Activated CD4-positive, alpha-beta T cell treated with anti-CD3 and anti-CD28 coated beads, Interleukin-2, amount 10 ng/mL, durations not matched to agents 24 days and 14 days (primary cell): ENCODE measurements around the gene DAPK3. TPM values are rescaled to one million over a fixed set of nuclear protein-coding genes. Genes with fewer than 3 reads are reported as not detected.

Source experiments
- DNase-seq: peaks from one replicate; pipeline ENCODE4 v3.0.0; 2022
- H3K27ac Mint-ChIP-seq: one replicate; pipeline ENCODE4 v1.8.0; 2022; ENCODE audit warnings: mild to moderate bottlenecking, mixed read lengths
- H3K27me3 Mint-ChIP-seq: one replicate; pipeline ENCODE4 v1.8.0; 2022; ENCODE audit warnings: mixed read lengths
- H3K36me3 Mint-ChIP-seq: one replicate; pipeline ENCODE4 v1.8.0; 2022; ENCODE audit warnings: low read depth, mild to moderate bottlenecking, mixed read lengths
- H3K4me1 Mint-ChIP-seq: one replicate; pipeline ENCODE4 v1.8.0; 2021; ENCODE audit warnings: mixed read lengths
- H3K4me3 Mint-ChIP-seq: one replicate; pipeline ENCODE4 v1.8.0; 2022; ENCODE audit warnings: mild to moderate bottlenecking, moderate library complexity, mixed read lengths
- H3K9me3 Mint-ChIP-seq: one replicate; pipeline ENCODE4 v1.8.0; 2021; ENCODE audit warnings: mixed read lengths
- intact Hi-C: fragments of 100-400 bp; cut with micrococcal nuclease; formaldehyde crosslinking; loops from one replicate; pipeline ENCODE4 v1.15.1; 2023
- total RNA-seq: library from RNA; stranded (reverse); gene quantifications from 2 replicates; pipeline ENCODE4 v1.2.3, GENCODE V29; 2022

The DAPK3 gene
- total RNA-seq, result 45.6 and 46.7 TPM in 2 replicates

DNA sequence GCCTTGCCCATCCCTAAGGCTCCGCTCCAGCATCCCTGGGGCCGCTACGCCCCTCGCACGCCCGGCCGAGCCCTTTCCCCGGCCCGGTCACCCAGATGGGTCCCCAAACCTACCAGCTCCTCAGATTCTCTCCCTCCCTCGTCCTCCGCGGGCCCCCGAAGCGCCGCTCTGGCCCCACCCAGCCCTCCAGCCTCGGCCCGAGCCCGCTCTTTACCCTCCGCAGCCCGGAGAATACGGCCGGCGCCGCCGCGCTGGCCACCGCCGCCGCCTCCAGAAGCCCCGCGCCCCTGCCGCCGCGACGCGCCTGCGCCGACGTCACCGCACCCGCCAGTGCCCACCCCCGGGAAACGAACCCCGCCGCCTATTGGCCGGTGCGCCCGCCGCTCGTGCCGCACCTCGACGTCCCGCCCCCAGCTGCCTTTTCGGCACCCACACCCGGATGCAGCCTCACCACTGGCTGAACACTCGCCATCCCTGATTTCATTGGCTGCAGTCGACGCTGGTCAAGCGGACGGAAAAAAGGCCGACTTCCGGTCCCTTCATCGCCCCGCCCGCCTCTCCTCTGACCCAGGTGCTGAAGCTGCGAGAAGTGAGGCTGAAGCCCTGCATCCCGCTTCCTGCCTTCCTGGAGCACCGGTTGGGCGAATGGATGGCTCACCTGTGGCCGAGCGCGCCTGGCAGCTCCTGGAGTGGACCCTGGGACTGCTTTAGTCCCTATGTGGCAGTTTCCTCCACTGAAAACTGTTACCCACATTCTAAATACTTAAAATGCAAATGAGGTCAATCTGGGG, at the start of gene DAPK3:
DAPK3 (minus strand) TSS at position 292 of the 791 bp plus-strand sequence. CDS start 1,364 bp downstream, outside the sequence.
- H3K9me3 Mint-ChIP-seq, result no peaks in the 10 kb centered on the region
- H3K36me3 Mint-ChIP-seq, result peaks cover 25% of the 10 kb centered on the region
- intact Hi-C loops, result loop anchor here (2.0 kb wide), 1 partner anchor 14 kb away; the partner anchor contains the start of gene EEF2
- H3K4me1 Mint-ChIP-seq, result peaks cover 20% of the 10 kb centered on the region
- H3K4me3 Mint-ChIP-seq, result peak within 1 kb of the TSS; percentile 94
- H3K27me3 Mint-ChIP-seq, result no peaks in the 10 kb centered on the region
- H3K27ac Mint-ChIP-seq, result peak within 1 kb of the TSS; percentile 83
- peak; percentile 98 for DNase-seq

- Mint-ChIP-seq H3K9me3 (no peaks in the 10 kb centered on the region), H3K36me3 (peaks cover 14% of the 10 kb centered on the region), H3K27ac (no peak overlapping the region), H3K4me1 (no peaks in the 10 kb centered on the region), H3K27me3 (no peaks in the 10 kb centered on the region), H3K4me3 (no peak overlapping the region)
- intact Hi-C loops, result no loop called here
- no peak for DNase-seq
These were observed 48.7 kb upstream of the DAPK3 start for GRCh38 chr19:4019578-4019977.

DNA sequence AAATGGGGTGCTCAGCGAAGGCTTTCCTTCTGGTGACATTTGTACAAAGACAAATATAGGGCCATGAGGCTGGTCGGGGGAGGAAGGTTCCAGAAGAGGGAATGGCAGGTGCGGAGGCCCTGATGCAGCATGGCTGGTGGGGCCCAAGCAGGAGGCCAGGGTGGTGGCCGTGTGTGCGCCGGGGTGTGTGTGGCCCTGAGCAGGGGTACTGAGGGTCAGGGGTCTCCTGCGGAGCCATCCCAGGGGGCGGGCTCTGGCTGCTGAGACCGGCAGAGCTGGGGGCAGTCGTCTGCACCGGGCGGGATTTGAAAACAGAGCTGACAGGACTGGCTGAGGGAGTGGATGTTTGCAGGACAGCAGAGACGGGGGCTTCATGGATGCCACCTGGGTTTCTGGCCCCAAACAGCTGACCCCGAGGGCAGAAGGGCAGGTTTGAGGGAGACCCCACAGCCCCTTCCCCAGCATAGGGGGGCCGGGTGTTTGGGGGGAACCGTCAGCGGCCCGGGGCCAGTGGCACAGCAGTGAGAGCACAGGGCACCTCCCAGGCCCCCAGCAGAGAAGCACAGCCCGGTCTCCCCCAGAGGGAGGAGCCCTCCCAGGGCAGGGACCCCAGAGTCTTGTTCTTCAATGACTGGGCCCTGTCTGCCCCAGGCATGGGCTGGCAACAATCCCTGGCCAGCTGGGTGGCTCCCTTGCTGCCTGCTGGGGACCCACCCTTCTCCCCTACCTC, 48.0 kb upstream of the DAPK3 start:
- Mint-ChIP-seq H3K4me3 (no peak overlapping the region), H3K9me3 (no peaks in the 10 kb centered on the region), H3K27ac (no peak overlapping the region), H3K27me3 (no peaks in the 10 kb centered on the region), H3K36me3 (peaks cover 14% of the 10 kb centered on the region), H3K4me1 (no peaks in the 10 kb centered on the region)
- intact Hi-C loops, result no loop called here
- no peak for DNase-seq

DNA sequence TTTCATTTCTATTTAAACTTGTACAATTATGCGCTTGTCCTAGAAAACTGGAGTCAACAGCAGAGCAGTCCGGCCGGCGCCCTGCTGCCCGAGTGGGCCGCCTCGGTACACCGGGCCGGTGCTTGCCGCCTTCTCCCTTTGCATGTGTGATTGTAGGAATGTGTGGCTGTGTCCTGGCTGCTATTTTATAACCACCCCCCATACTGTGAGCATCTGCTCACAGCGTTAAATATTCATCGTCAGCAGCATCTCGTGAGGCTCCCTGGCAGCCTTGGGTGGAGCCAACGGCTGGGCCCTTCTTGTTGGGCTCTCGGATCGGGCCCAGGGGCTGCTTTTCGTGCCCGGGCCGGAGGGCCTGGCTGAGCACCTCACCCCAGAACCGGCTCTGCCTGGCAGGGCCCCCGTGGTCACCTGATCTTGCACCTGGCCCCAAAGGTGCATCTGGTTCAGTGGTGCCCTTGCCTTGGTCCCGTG, 47.3 kb upstream of the DAPK3 start:
- Mint-ChIP-seq H3K27ac (no peak overlapping the region), H3K36me3 (peaks cover 14% of the 10 kb centered on the region), H3K9me3 (no peaks in the 10 kb centered on the region), H3K4me3 (no peak overlapping the region), H3K27me3 (no peaks in the 10 kb centered on the region), H3K4me1 (no peaks in the 10 kb centered on the region)
- DNase-seq, result no peak
- intact Hi-C loops, result no loop called here

DNA sequence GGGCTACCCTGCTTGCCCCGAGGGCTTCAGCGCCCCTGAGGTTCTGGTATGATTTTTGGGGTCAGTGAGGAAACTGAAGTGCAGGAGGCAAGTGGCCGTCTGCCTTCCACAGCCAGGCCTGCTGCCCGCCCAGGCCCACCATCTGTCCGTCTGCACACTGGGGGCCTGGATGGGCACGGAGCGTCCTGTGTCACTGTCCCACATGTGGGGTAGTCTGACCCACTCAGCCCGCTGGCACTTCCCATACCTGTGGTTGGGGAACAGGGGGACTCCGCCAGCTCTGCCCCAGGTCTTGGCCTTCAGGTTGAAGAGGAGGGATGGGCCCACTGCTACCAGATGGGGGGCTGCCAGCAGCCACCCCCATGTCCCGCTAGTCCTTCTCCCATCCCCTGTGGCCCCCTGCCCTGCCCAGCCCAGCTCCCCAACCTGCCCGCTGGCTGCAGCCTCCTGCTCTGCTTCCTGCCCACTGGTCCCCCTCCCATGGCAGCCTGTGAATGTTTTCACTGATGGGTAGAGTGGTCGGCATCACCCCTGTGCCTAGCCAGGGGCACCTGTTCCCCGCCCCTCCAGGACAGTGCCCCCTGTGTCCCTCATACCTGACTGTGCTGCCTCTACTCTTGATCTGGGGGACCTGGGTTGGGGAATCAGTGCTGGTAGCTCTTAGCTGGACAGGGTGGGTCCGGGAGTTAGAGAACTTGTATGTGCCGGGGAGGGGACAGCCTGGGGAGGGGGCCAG, 46.2 kb upstream of the DAPK3 start:
- DNase-seq, result no peak
- intact Hi-C loops, result no loop called here
- Mint-ChIP-seq H3K27me3 (no peaks in the 10 kb centered on the region), H3K9me3 (no peaks in the 10 kb centered on the region), H3K4me1 (peaks cover 2% of the 10 kb centered on the region), H3K27ac (no peak overlapping the region), H3K4me3 (no peak overlapping the region), H3K36me3 (peaks cover 15% of the 10 kb centered on the region)

DNA sequence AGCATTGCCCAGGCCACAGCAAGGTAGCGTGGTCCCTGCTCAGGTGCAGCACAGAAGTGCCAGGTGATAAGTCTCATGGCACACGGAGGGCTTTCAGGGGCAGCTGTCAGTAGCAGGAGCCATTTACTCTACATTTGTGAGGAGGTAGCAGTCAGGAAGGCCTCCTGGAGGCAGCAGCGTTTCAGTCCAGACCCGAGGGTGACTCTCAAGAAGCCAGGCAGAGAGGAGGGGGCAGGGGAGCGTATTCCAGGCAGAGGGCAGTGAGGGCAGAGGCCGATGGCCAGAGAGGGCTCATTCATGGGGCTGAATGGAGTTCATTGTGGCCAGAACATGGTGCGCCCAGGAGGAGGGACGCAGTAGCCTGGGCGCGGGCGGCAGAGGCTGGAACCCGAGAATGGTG, 45.6 kb upstream of the DAPK3 start:
- no peak overlapping the region for H3K4me3 Mint-ChIP-seq
- no peak for DNase-seq
- H3K27ac Mint-ChIP-seq, result peak overlapping the region; percentile 20
- intact Hi-C loops, result no loop called here
- no peaks in the 10 kb centered on the region for H3K27me3 Mint-ChIP-seq
- H3K36me3 Mint-ChIP-seq, result peaks cover 12% of the 10 kb centered on the region
- peaks cover 2% of the 10 kb centered on the region for H3K4me1 Mint-ChIP-seq
- H3K9me3 Mint-ChIP-seq, result no peaks in the 10 kb centered on the region

DNA sequence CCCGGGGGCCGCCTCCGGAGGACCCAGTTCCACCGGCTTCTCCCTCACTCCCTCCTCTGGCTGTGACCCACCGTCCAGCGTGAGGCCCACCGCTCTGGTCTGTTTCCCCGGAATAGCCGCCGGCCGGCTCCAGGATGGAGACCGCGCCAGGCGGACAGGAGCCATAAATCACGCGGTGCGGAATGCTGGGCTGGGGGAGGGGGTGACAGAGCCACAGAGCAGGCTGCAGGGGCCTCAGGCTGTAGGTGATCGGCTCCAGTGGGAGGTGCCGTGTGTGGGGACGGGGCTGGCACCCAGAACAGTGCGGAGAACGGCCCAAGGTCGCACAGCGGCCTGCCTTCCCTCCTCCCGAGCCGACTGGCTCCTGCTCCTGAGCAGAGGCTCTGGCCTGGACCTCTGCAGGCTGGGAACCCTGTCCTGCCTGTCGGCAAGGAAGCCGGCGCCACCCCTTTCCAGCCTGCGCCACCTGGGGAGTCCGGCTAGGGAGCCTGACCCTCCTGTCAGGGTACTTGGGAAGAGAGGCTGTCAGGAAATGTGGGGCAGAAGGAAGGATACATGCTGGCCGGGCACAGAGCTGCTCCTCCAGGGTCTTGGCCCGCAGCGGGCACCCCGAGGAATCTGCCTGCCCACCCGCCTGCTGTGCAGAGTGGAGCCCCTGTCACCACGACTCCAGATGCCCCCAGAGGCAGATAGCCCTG, 45.0 kb upstream of the DAPK3 start:
- Mint-ChIP-seq H3K27ac (no peak overlapping the region), H3K4me3 (no peak overlapping the region), H3K36me3 (peaks cover 12% of the 10 kb centered on the region), H3K4me1 (peaks cover 6% of the 10 kb centered on the region), H3K27me3 (no peaks in the 10 kb centered on the region), H3K9me3 (no peaks in the 10 kb centered on the region)
- no peak for DNase-seq
- intact Hi-C loops, result no loop called here

DNA sequence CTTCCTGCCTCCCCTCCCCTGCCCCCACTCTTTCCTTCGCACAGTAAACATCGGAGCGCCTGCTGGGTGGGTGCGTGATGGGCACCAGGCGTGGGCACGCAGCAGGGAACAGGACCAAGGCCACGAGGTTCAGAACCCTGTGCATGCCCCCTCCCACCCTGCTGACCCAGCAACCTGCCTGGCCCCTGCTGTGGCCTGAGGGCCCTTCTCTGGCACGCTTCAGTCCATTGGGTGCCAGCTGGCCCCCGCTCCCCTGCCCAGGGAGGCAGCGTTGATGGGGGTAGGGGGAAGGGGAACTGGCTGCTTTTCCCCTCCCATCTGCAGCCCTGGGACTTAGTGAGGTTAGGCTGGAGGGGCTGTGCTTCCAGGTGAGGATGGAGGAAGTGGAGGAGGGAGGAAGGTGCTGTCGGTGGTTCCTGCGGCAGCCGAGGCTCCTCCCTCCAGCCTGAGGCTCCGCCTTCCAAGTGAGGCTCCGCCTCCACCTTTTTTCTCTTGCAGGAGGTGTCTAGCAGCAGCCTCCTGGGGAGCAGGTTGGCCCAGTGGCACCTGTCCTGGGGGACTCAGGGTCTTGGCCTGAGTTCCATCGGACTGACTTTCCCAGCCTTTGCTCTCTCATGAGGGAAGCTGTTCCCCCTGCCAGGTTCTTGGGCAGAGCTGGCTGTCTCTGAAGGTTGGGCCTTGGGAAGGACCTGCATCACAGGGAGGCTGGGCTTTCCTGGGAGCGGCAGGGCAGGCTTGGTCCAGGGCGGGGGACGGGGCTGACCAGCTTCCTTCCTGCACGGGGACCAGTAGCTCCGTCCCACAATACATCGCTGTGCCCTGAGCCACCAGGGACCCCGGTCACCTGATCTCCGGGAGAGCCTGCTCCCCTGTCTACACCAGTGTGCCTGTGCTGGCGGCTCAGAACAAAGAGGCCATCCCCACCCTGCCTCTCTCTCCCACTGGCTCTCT, 43.9 kb upstream of the DAPK3 start:
- H3K36me3 Mint-ChIP-seq, result peaks cover 12% of the 10 kb centered on the region
- peak; percentile 90 for DNase-seq
- H3K9me3 Mint-ChIP-seq, result no peaks in the 10 kb centered on the region
- peaks cover 6% of the 10 kb centered on the region for H3K4me1 Mint-ChIP-seq
- H3K27ac Mint-ChIP-seq, result peak overlapping the region; percentile 15
- H3K4me3 Mint-ChIP-seq, result no peak overlapping the region
- intact Hi-C loops, result no loop called here
- no peaks in the 10 kb centered on the region for H3K27me3 Mint-ChIP-seq

DNA sequence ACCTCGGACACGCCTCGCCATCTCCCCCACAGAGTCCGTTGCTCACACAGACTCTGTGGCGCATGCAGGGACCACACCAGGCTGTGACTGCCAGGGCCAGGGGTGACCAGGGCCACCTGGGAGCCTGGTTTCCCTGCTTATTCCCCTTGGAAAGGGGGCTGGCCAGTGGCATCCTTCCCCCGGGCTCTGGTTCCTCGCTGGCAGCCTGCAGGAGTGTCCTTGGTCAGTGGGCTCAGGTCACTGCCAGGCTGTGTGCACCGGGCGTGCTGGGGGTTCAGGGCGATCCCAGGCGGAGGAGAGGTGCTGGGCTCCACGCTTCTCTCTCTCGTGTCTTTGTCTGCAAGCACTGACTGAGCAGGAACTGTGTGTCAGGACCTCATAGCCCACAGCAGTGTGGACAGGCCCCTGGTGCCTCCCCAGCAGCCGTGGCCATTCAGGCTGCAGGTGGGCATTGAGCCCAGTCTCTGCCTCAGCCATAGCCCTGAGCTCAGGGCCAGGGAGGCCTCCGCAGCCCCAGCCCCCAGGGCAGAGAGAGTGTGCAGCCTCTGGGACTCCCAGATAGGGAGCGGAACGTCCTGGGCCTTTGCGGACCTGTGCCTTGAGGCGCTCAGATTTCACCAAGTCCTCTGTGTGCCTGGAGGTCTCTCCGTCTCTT, 43.1 kb upstream of the DAPK3 start:
- Mint-ChIP-seq H3K9me3 (no peaks in the 10 kb centered on the region), H3K4me1 (peaks cover 11% of the 10 kb centered on the region), H3K27me3 (no peaks in the 10 kb centered on the region), H3K36me3 (peaks cover 12% of the 10 kb centered on the region), H3K27ac (peak overlapping the region; percentile 15), H3K4me3 (no peak overlapping the region)
- DNase-seq, result no peak
- intact Hi-C loops, result no loop called here

DNA sequence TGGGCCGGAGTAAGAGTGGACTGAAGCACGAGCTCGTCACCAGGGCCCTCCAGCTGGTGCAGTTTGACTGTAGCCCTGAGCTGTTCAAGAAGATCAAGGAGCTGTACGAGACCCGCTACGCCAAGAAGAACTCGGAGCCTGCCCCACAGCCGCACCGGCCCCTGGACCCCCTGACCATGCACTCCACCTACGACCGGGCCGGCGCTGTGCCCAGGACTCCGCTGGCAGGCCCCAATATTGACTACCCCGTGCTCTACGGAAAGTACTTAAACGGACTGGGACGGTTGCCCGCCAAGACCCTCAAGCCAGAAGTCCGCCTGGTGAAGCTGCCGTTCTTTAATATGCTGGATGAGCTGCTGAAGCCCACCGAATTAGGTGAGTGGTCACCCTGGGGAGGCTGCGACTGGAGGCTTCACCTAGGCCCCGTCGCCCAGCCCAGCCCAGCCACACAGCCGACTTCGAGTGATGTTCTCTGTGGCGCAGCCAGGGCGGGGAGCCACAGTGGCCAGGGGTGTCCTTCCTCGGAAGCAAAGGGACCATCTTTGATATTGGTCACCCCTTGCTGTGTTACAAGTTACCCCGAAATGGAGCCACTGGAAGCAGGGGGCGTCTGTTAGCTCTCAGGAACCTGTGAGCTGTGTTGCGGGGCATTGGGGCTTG, 42.2 kb upstream of the DAPK3 start:
- peaks cover 10% of the 10 kb centered on the region for H3K36me3 Mint-ChIP-seq
- intact Hi-C loops, result no loop called here
- no peak for DNase-seq
- no peaks in the 10 kb centered on the region for H3K9me3 Mint-ChIP-seq
- H3K27me3 Mint-ChIP-seq, result no peaks in the 10 kb centered on the region
- no peak overlapping the region for H3K4me3 Mint-ChIP-seq
- peaks cover 17% of the 10 kb centered on the region for H3K4me1 Mint-ChIP-seq
- H3K27ac Mint-ChIP-seq, result no peak overlapping the region

DNA sequence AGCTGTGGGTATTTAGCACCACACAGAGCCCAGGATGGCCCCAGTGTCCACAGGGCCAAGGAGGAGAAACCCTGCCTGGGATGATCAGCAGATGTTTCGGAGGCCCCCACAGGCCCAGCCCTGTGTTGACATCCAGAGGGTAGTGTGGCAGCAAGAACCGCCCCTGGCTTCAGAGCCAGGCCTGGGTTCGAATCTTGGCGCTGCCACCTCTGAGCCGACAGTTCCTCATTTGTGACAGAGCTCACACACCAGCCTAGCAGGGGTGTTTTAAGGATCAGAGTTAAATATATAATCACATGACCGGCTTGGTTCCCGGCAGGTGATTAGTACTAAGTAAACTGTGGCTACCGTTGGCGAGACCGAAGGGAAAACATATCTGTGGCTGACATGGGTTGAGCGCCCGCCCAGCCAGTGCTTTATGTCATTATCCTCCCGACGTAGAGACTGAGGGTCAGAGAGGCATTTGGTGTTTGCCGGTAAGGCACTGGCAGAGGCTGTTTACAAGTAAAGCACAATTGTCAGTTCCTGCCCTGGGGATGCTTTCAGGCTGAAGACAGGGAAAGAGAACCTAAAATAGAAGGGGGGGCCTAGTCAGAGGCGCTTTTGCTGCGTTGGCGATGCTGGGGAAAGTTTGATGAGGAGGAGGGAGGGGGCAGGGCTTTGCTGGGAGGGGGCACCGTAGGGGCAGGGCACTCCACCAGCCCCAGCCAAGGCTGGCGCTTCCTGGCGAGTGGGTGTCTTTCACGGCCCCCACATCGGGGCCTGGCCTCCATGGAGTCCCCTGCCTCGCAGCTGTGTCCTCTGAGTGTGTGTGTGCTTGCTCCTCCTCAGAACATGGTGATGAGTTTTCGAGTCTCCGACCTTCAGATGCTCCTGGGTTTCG, 41.4 kb upstream of the DAPK3 start:
- H3K27me3 Mint-ChIP-seq, result no peaks in the 10 kb centered on the region

More for the DNA sequence above, 41.4 kb upstream of the DAPK3 start:
- Mint-ChIP-seq H3K36me3 (peaks cover 10% of the 10 kb centered on the region), H3K27ac (no peak overlapping the region), H3K4me1 (peaks cover 17% of the 10 kb centered on the region), H3K9me3 (no peaks in the 10 kb centered on the region), H3K4me3 (no peak overlapping the region)
- intact Hi-C loops, result no loop called here
- no peak for DNase-seq
